GM18498 (cell line): Measurements from ENCODE around the gene DSG4.

Source experiments
- ATAC-seq: cut with Tn5 transposase; IDR thresholded peaks from one replicate; pipeline ENCODE4 v1.9.1; 2021; ENCODE audit warnings: mild to moderate bottlenecking, moderate library complexity; ENCODE audit not compliant: unreplicated experiment

Gene DSG4

GRCh38 chr18:31446854-31447253, 70.3 kb downstream of the DSG4 start:
- no peak for ATAC-seq

- ATAC-seq: no peak
These were observed 71.1 kb downstream of the DSG4 start, which contains the start of gene DSG3 for GRCh38 chr18:31447530-31448191. Gene DSG3, plus strand, starts transcription at chr18:31447741. Its CDS starts 137 bp downstream, at chr18:31447878.

- no peak for ATAC-seq
These were observed 73.8 kb downstream of the DSG4 start for GRCh38 chr18:31450409-31450808.

- no peak for ATAC-seq
These were observed 75.0 kb downstream of the DSG4 start for GRCh38 chr18:31451625-31452024.

GRCh38 chr18:31454066-31454708, 77.6 kb downstream of the DSG4 start:
- ATAC-seq: no peak
